ENCODE measurements around the gene SYNRG. TPM values are rescaled to one million over a fixed set of nuclear protein-coding genes. Genes with fewer than 3 reads are reported as not detected.
"Not testable (repeated sequence)": the region's sequence is repeated elsewhere in the genome, so short reads cannot be mapped to it uniquely, and the experiment has no call there.

Gene SYNRG
- total RNA-seq, 2 donors from 2014 or later = 33.0 to 34.8 TPM

DNA sequence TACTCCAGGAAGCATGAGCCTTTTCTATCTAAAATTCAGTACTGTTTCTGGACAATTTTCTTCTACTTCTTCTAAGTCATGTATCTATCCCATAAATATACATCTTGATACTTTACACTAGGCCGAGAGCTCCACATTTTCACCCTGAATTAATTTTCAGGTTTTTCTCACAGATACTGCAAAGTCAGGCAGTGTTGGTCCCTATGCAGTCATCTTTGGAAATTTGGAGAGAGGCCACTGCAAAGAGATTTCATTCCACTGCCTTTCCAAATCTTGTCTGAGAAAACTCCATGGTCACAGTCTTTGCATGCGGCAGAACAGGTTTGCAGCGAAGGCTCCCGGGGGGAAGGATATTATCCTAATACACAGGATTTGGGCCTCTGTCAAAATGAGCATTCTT is 91.3 kb downstream of the SYNRG start:
- DNase-seq (ENCODE audit: low spot score) = no peak
- H3K36me3 ChIP-seq = no peaks in the 10 kb centered on the region
- H3K4me1 ChIP-seq (replicated peaks) = no peaks in the 10 kb centered on the region
- TF ChIP-seq POLR2AphosphoS5 (IDR thresholded peaks at IDR 0.05) (no peak), POLR2A (IDR thresholded peaks at IDR 0.05) (no peak), CTCF (IDR thresholded peaks at IDR 0.05) (no peak)
- H3K27me3 ChIP-seq (replicated peaks; ENCODE audit: insufficient read depth) = no peaks in the 10 kb centered on the region
- intact Hi-C loops (cut with DNase I) = no loop called here
- no peak overlapping the region for H3K27ac ChIP-seq
- 64% methylated on average over 4 of the region's 4 CpGs for WGBS
- no peaks in the 10 kb centered on the region for H3K9me3 ChIP-seq
- no peak overlapping the region for H3K4me3 ChIP-seq

- Histone ChIP-seq H3K4me1 (replicated peaks) (no peaks in the 10 kb centered on the region), H3K9me3 (no peaks in the 10 kb centered on the region), H3K4me3 (no peak overlapping the region), H3K36me3 (no peaks in the 10 kb centered on the region), H3K27me3 (replicated peaks; ENCODE audit: insufficient read depth) (no peaks in the 10 kb centered on the region), H3K27ac (no peak overlapping the region)
- intact Hi-C loops (cut with DNase I) = no loop called here
- 43% methylated on average over 6 of the region's 6 CpGs for WGBS
- no peak for TF ChIP-seq CTCF (IDR thresholded peaks at IDR 0.05)
- no peak for TF ChIP-seq POLR2AphosphoS5 (IDR thresholded peaks at IDR 0.05)
- DNase-seq (ENCODE audit: low spot score) = no peak
Observed at GRCh38 chr17:37516127-37516571, 93.1 kb downstream of the SYNRG start.

- no peak overlapping the region for H3K4me3 ChIP-seq
- no peaks in the 10 kb centered on the region for H3K27me3 ChIP-seq (replicated peaks; ENCODE audit: insufficient read depth)
- intact Hi-C loops (cut with DNase I) = no loop called here
- H3K4me1 ChIP-seq (replicated peaks) = no peaks in the 10 kb centered on the region
- no peaks in the 10 kb centered on the region for H3K9me3 ChIP-seq
- H3K27ac ChIP-seq = no peak overlapping the region
- no peak for DNase-seq (ENCODE audit: low spot score)
- WGBS = 69% methylated on average over 10 of the region's 10 CpGs
- TF ChIP-seq CTCF (IDR thresholded peaks at IDR 0.05) (no peak), POLR2A (IDR thresholded peaks at IDR 0.05) (no peak), POLR2AphosphoS5 (IDR thresholded peaks at IDR 0.05) (no peak)
- no peaks in the 10 kb centered on the region for H3K36me3 ChIP-seq
Observed at GRCh38 chr17:37513711-37514110, 95.5 kb downstream of the SYNRG start.

- TF ChIP-seq CTCF (IDR thresholded peaks at IDR 0.05) (no peak), POLR2AphosphoS5 (IDR thresholded peaks at IDR 0.05) (no peak)
- intact Hi-C loops (cut with DNase I) = no loop called here
- H3K9me3 ChIP-seq = no peaks in the 10 kb centered on the region
- 75% methylated on average over 24 of the region's 24 CpGs for WGBS
- H3K27me3 ChIP-seq (replicated peaks; ENCODE audit: insufficient read depth) = no peaks in the 10 kb centered on the region
- no peak overlapping the region for H3K4me3 ChIP-seq
- no peak overlapping the region for H3K27ac ChIP-seq
- DNase-seq (ENCODE audit: low spot score) = no peak
- no peaks in the 10 kb centered on the region for H3K4me1 ChIP-seq (replicated peaks)
- H3K36me3 ChIP-seq = no peaks in the 10 kb centered on the region
Observed at GRCh38 chr17:37512442-37513068, 96.7 kb downstream of the SYNRG start.

GRCh38 chr17:37511642-37512041 is 97.6 kb downstream of the SYNRG start:
- H3K9me3 ChIP-seq; intact Hi-C loops (cut with DNase I); H3K36me3 ChIP-seq; H3K4me3 ChIP-seq; H3K27ac ChIP-seq; DNase-seq (ENCODE audit: low spot score); H3K27me3 ChIP-seq (replicated peaks; ENCODE audit: insufficient read depth); H3K4me1 ChIP-seq (replicated peaks): not testable (repeated sequence)
- 82% methylated on average over 1 of the region's 1 CpG for WGBS
